Measurements from ENCODE around the gene ECI1.
A peak's percentile ranks its signal among the peaks of the same experiment; 100 is the strongest.
"Not testable (repeated sequence)": the region's sequence is repeated elsewhere in the genome, so short reads cannot be mapped to it uniquely, and the experiment has no call there.

Gene ECI1

GRCh38 chr16:2278956-2279800 lies 27.8 kb upstream of the ECI1 start:
- no peak for DNase-seq

GRCh38 chr16:2278272-2278608 lies 26.9 kb upstream of the ECI1 start:
- no peak for DNase-seq

GRCh38 chr16:2277466-2278271 lies 26.3 kb upstream of the ECI1 start:
- no peak for DNase-seq

GRCh38 chr16:2276368-2277195 lies 25.2 kb upstream of the ECI1 start:
- no peak for DNase-seq

GRCh38 chr16:2275476-2276367 lies 24.3 kb upstream of the ECI1 start:
- DNase-seq = no peak

- DNase-seq = no peak
These were observed 22.5 kb upstream of the ECI1 start for GRCh38 chr16:2273931-2274330.

GRCh38 chr16:2273484-2273883 lies 22.1 kb upstream of the ECI1 start:
- DNase-seq = no peak

- no peak for DNase-seq
These were observed 20.6 kb upstream of the ECI1 start for GRCh38 chr16:2271848-2272461.

GRCh38 chr16:2270588-2271470 lies 19.4 kb upstream of the ECI1 start:
- no peak for DNase-seq

GRCh38 chr16:2270070-2270462 lies 18.7 kb upstream of the ECI1 start:
- DNase-seq = no peak

GRCh38 chr16:2267913-2268666 lies 16.7 kb upstream of the ECI1 start, which contains the start of gene RNPS1:
Gene RNPS1 (minus strand): TSS chr16:2268126. CDS start chr16:2264643, 3,483 bp downstream.
- peak; percentile 98 to 99 (median 98) for DNase-seq

GRCh38 chr16:2267505-2267912 lies 16.1 kb upstream of the ECI1 start:
- not testable (repeated sequence) for DNase-seq

- not testable (repeated sequence) for DNase-seq
These were observed 15.5 kb upstream of the ECI1 start for GRCh38 chr16:2266887-2267286.

GRCh38 chr16:2263026-2263425 lies 11.6 kb upstream of the ECI1 start:
- DNase-seq = not testable (repeated sequence)

- no peak for DNase-seq
These were observed 8.9 kb upstream of the ECI1 start for GRCh38 chr16:2260250-2260649.

- peak in 1 of 4 experiments; percentile 7 for DNase-seq
These were observed 7.1 kb upstream of the ECI1 start for GRCh38 chr16:2258530-2258929.

GRCh38 chr16:2257726-2258125 lies 6.3 kb upstream of the ECI1 start:
- no peak for DNase-seq

- no peak for DNase-seq
These were observed 5.2 kb upstream of the ECI1 start for GRCh38 chr16:2256531-2257140.

GRCh38 chr16:2253293-2253692 lies 1.9 kb upstream of the ECI1 start:
- DNase-seq = no peak
